ENCODE results near the gene FAF1. TPM values are rescaled to one million over a fixed set of nuclear protein-coding genes. Genes with fewer than 3 reads are reported as not detected.
A peak's percentile ranks its signal among the peaks of the same experiment; 100 is the strongest.

FAF1 gene
- total RNA-seq, 2 donors from 2014 or later, result 25.5 to 68.6 TPM

GRCh38 chr1:50982611-50983010 is 22.5 kb upstream of the FAF1 start:
- Histone ChIP-seq H3K36me3 (no peaks in the 10 kb centered on the region), H3K27ac (peak overlapping the region; percentile 22 to 97), H3K27me3 (replicated peaks; ENCODE audit: insufficient read depth) (no peaks in the 10 kb centered on the region), H3K9me3 (no peaks in the 10 kb centered on the region), H3K4me3 (peak overlapping the region; percentile 49), H3K4me1 (ENCODE audit: control insufficient read depth in 1 of 2, low read depth in 2 of 2) (peaks cover 0 to 5% of the 10 kb centered on the region in 2 donors)
- no peak for TF ChIP-seq CTCF (IDR thresholded peaks at IDR 0.05)
- no peak for ATAC-seq (ENCODE audit: insufficient number of reproducible peaks, low FRiP score, low read depth)
- DNase-seq (ENCODE audit: low spot score), result no peak

- Histone ChIP-seq H3K27me3 (replicated peaks; ENCODE audit: insufficient read depth) (no peaks in the 10 kb centered on the region), H3K27ac (peak overlapping the region; percentile 24 to 97), H3K4me1 (ENCODE audit: control insufficient read depth in 1 of 2, low read depth in 2 of 2) (peaks cover 0 to 6% of the 10 kb centered on the region in 2 donors), H3K36me3 (no peaks in the 10 kb centered on the region), H3K4me3 (peak overlapping the region; percentile 49), H3K9me3 (no peaks in the 10 kb centered on the region)
- ATAC-seq (ENCODE audit: insufficient number of reproducible peaks, low FRiP score, low read depth) (no peak), DNase-seq (ENCODE audit: low spot score) (no peak)
- TF ChIP-seq CTCF (IDR thresholded peaks at IDR 0.05), result no peak
Observed at GRCh38 chr1:50981741-50982140, 21.7 kb upstream of the FAF1 start.

GRCh38 chr1:50980505-50980904 is 20.4 kb upstream of the FAF1 start:
- H3K27me3 ChIP-seq (replicated peaks; ENCODE audit: insufficient read depth), result no peaks in the 10 kb centered on the region
- no peak for DNase-seq (ENCODE audit: low spot score)
- H3K4me3 ChIP-seq, result no peak overlapping the region
- no peaks in the 10 kb centered on the region for H3K36me3 ChIP-seq
- no peak for TF ChIP-seq CTCF (IDR thresholded peaks at IDR 0.05)
- no peaks in the 10 kb centered on the region for H3K9me3 ChIP-seq
- H3K4me1 ChIP-seq (ENCODE audit: control insufficient read depth in 1 of 2, low read depth in 2 of 2), result peaks cover 0 to 11% of the 10 kb centered on the region in 2 donors
- peak overlapping the region; percentile 96 to 97 for H3K27ac ChIP-seq
- ATAC-seq (ENCODE audit: insufficient number of reproducible peaks, low FRiP score, low read depth), result no peak

- DNase-seq (ENCODE audit: low spot score), result no peak
- Histone ChIP-seq H3K4me3 (peak overlapping the region; percentile 100), H3K4me1 (ENCODE audit: control insufficient read depth in 1 of 2, low read depth in 2 of 2) (peaks cover 0 to 11% of the 10 kb centered on the region in 2 donors), H3K27me3 (replicated peaks; ENCODE audit: insufficient read depth) (no peaks in the 10 kb centered on the region), H3K36me3 (no peaks in the 10 kb centered on the region), H3K9me3 (no peaks in the 10 kb centered on the region), H3K27ac (peak overlapping the region; percentile 96 to 97)
- no peak for TF ChIP-seq CTCF (IDR thresholded peaks at IDR 0.05)
- ATAC-seq (ENCODE audit: insufficient number of reproducible peaks, low FRiP score, low read depth), result no peak
Observed at GRCh38 chr1:50979937-50980336, 19.9 kb upstream of the FAF1 start.

- no peaks in the 10 kb centered on the region for H3K36me3 ChIP-seq
- H3K27ac ChIP-seq, result peak overlapping the region; percentile 96 to 97
- peaks cover 0 to 11% of the 10 kb centered on the region in 2 donors for H3K4me1 ChIP-seq (ENCODE audit: control insufficient read depth in 1 of 2, low read depth in 2 of 2)
- no peaks in the 10 kb centered on the region for H3K9me3 ChIP-seq
- H3K27me3 ChIP-seq (replicated peaks; ENCODE audit: insufficient read depth), result no peaks in the 10 kb centered on the region
- TF ChIP-seq CTCF (IDR thresholded peaks at IDR 0.05), result no peak
- no peak for ATAC-seq (ENCODE audit: insufficient number of reproducible peaks, low FRiP score, low read depth)
- DNase-seq (ENCODE audit: low spot score), result no peak
- peak overlapping the region; percentile 100 for H3K4me3 ChIP-seq
Observed at GRCh38 chr1:50978852-50979781, 19.1 kb upstream of the FAF1 start.

Data from thoracic aorta (tissue), 2 donors.